SKM-1 (cell line): ENCODE data around the gene ACBD4.
"Not testable (repeated sequence)": the region's sequence is repeated elsewhere in the genome, so short reads cannot be mapped to it uniquely, and the experiment has no call there.

Experiments used
- DNase-seq: peaks from one replicate; lab custom pipeline; 2025; ENCODE audit not compliant: unreplicated experiment; lab: John Stamatoyannopoulos, UW

Gene ACBD4

GRCh38 chr17:45117848-45118646 is 17.4 kb upstream of the ACBD4 start:
- no peak for DNase-seq

- no peak for DNase-seq
Measured at GRCh38 chr17:45118691-45119090, 16.8 kb upstream of the ACBD4 start.

- no peak for DNase-seq
Measured at GRCh38 chr17:45119964-45120363, 15.5 kb upstream of the ACBD4 start.

GRCh38 chr17:45120558-45120957 is 14.9 kb upstream of the ACBD4 start:
- no peak for DNase-seq

GRCh38 chr17:45121055-45121454 is 14.4 kb upstream of the ACBD4 start:
- DNase-seq: no peak

- DNase-seq: no peak
Measured at GRCh38 chr17:45123076-45123770, 12.3 kb upstream of the ACBD4 start.

GRCh38 chr17:45123930-45124796 is 11.3 kb upstream of the ACBD4 start:
- peak; percentile 32 for DNase-seq

- not testable (repeated sequence) for DNase-seq
Measured at GRCh38 chr17:45124797-45125122, 10.7 kb upstream of the ACBD4 start.

- no peak for DNase-seq
Measured at GRCh38 chr17:45125509-45125908, 10.0 kb upstream of the ACBD4 start.

GRCh38 chr17:45127207-45127547 is 8.3 kb upstream of the ACBD4 start:
- no peak for DNase-seq

GRCh38 chr17:45127548-45128300 is 7.8 kb upstream of the ACBD4 start:
- no peak for DNase-seq

- DNase-seq: no peak
Measured at GRCh38 chr17:45128331-45128730, 7.2 kb upstream of the ACBD4 start.

GRCh38 chr17:45128989-45129388 is 6.5 kb upstream of the ACBD4 start:
- DNase-seq: no peak

- DNase-seq: no peak
Measured at GRCh38 chr17:45129426-45129939, 6.0 kb upstream of the ACBD4 start.

GRCh38 chr17:45129940-45130680 is 5.4 kb upstream of the ACBD4 start:
- DNase-seq: no peak

GRCh38 chr17:45130681-45131615 is 4.5 kb upstream of the ACBD4 start:
- no peak for DNase-seq

GRCh38 chr17:45131616-45132319 is 3.7 kb upstream of the ACBD4 start:
- no peak for DNase-seq

GRCh38 chr17:45132320-45132571 is 3.2 kb upstream of the ACBD4 start, which contains the start of gene PLCD3:
Gene PLCD3, minus strand, starts transcription at chr17:45132515. Its CDS starts 105 bp downstream, at chr17:45132410.
- no peak for DNase-seq
